Esophagus squamous epithelium (tissue), 4 donors: ENCODE measurements around the gene FAM180A.

Experiments
- CTCF ChIP-seq, 6 experiments: fragments of 450-650 bp in 4 of 6; fragments of 200-600 bp in 2 of 6; sonication (generic) in 2 of 6; IDR thresholded peaks; one replicate each; pipeline ENCODE4 v1.5.1; 2016 to 2019; ENCODE audit warnings: antibody characterized with exemption in 6 of 6, mild to moderate bottlenecking in 4 of 6, moderate library complexity in 4 of 6
- POLR2A ChIP-seq, 4 donors: fragments of 450-650 bp; IDR thresholded peaks; one replicate each; pipeline ENCODE4 v1.6.1; 2017; ENCODE audit warnings: antibody characterized with exemption in 4 of 4, mild to moderate bottlenecking in 4 of 4, moderate library complexity in 3 of 4

DNA sequence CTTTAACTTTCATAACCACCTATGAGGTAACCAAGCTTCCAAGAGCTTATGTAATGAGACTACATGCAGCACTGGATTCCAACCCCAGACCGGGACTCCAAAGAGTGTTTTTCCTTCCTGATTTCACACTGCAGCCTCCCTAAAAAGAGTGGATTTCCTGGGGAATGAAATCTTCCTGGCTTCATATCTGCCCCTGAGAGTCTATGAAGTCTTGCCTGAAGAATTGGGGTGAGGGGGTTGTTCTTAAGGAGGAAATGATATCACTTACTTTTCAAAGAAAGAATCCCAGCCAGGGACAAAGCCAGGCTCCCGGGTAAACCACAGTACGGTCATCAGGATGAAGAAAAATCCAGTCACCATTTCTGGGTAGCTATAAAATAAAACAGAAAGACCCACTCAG is 56.6 kb downstream of the FAM180A start:
- TF ChIP-seq CTCF (IDR thresholded peaks at IDR 0.05), result no peak
- TF ChIP-seq POLR2A (IDR thresholded peaks at IDR 0.05), result no peak
